SK-N-MC (cell line): ENCODE measurements around the gene CASP3.

Experiments
- EZH2 ChIP-seq: fragments of 200-600 bp; sonication (generic); IDR thresholded peaks from one replicate; pipeline ENCODE4 v1.6.1; 2017; ENCODE audit warnings: antibody characterized with exemption
- POLR2AphosphoS5 ChIP-seq: IDR thresholded peaks from 2 replicates; pipeline ENCODE4 v1.6.1; 2012; ENCODE audit warnings: mild to moderate bottlenecking, low read depth, low read length, borderline replicate concordance

DNA sequence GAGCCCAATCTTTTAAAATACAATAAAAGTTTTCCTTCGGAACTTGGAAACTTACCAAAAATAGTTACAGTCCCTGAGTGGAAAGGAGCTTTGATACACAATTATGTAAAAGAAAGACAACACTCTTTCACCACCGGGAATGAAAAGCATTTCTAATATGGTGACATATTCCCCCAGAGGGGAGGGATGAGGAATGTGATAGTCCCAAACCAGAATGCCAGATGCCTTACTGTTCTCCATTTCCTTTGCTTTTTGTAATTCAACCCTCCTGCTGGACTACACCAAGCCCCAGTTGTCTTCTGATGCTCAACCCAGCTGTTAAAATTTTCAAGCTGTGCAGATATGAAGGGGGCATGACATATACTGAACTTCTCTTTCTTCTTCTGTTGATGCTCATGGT, 4.4 kb upstream of the CASP3 start:
- TF ChIP-seq EZH2 (no peak), POLR2AphosphoS5 (no peak)
